ENCODE measurements around the gene RER1. TPM values are rescaled to one million over a fixed set of nuclear protein-coding genes. Genes with fewer than 3 reads are reported as not detected.

RER1 gene
- total and polyA plus RNA-seq, 3 experiments from 2014 or later, result 166 to 222 (median 214) TPM

- Histone ChIP-seq H3K36me3 (ENCODE audit: insufficient read depth, low read length) (no peaks in the 10 kb centered on the region), H3K4me1 (ENCODE audit: insufficient read depth, low read length) (peaks cover 11% of the 10 kb centered on the region), H3K27ac (ENCODE audit: low read depth, low read length) (no peak overlapping the region), H3K9me3 (ENCODE audit: low read length) (no peaks in the 10 kb centered on the region), H3K27me3 (ENCODE audit: insufficient read depth, low read length, poor library complexity, severe bottlenecking) (no peaks in the 10 kb centered on the region), H3K4me3 (ENCODE audit: low read length) (no peak overlapping the region)
- DNase-seq, result peak in 1 of 5 donors; percentile 34
- H3K4me3 Mint-ChIP-seq, result no peak overlapping the region
- ChIA-PET POLR2A (no interaction called here), CTCF (interaction anchor here (1.2 to 8.2 kb wide), 3 partner anchors 62 to 245 kb away, joined by 3 to 114 read pairs (median 4); partner anchors contain the start of gene FAAP20)
- no peak overlapping the region for H3K27ac Mint-ChIP-seq
- H3K4me1 Mint-ChIP-seq, result peaks cover 0 to 3% (median 0%) of the 10 kb centered on the region in 3 donors
- no peaks in the 10 kb centered on the region for H3K27me3 Mint-ChIP-seq
- H3K9me3 Mint-ChIP-seq, result no peaks in the 10 kb centered on the region
- no peaks in the 10 kb centered on the region for H3K36me3 Mint-ChIP-seq
Observed at GRCh38 chr1:2377751-2378440, 13.7 kb upstream of the RER1 start.

GRCh38 chr1:2378441-2378851 lies 13.2 kb upstream of the RER1 start:
- peaks cover 0 to 3% (median 0%) of the 10 kb centered on the region in 3 donors for H3K4me1 Mint-ChIP-seq
- POLR2A ChIA-PET, result no interaction called here
- H3K36me3 ChIP-seq (ENCODE audit: insufficient read depth, low read length), result no peaks in the 10 kb centered on the region

GRCh38 chr1:2378956-2379732 lies 12.5 kb upstream of the RER1 start:
- H3K9me3 ChIP-seq (ENCODE audit: low read length), result no peaks in the 10 kb centered on the region
- H3K27ac Mint-ChIP-seq, result peak overlapping the region in 1 of 8 donors; percentile 23
- CTCF ChIA-PET, result interaction anchor here (8.2 kb wide), 1 partner anchor 184 kb away, joined by 114 read pairs; the partner anchor contains the start of gene FAAP20
- no peak overlapping the region for H3K27ac ChIP-seq (ENCODE audit: low read depth, low read length)
- peaks cover 11% of the 10 kb centered on the region for H3K4me1 ChIP-seq (ENCODE audit: insufficient read depth, low read length)
- H3K27me3 Mint-ChIP-seq, result no peaks in the 10 kb centered on the region
- H3K4me1 Mint-ChIP-seq, result peaks cover 0 to 3% (median 3%) of the 10 kb centered on the region in 3 donors
- H3K36me3 Mint-ChIP-seq, result no peaks in the 10 kb centered on the region
- H3K27me3 ChIP-seq (ENCODE audit: insufficient read depth, low read length, poor library complexity, severe bottlenecking), result no peaks in the 10 kb centered on the region
- DNase-seq, result peak in 1 of 5 donors; percentile 30
- POLR2A ChIA-PET, result no interaction called here
- no peaks in the 10 kb centered on the region for H3K36me3 ChIP-seq (ENCODE audit: insufficient read depth, low read length)
- no peaks in the 10 kb centered on the region for H3K9me3 Mint-ChIP-seq
- H3K4me3 Mint-ChIP-seq, result no peak overlapping the region
- no peak overlapping the region for H3K4me3 ChIP-seq (ENCODE audit: low read length)

More at GRCh38 chr1:2378441-2378851, 13.2 kb upstream of the RER1 start:
- no peaks in the 10 kb centered on the region for H3K9me3 ChIP-seq (ENCODE audit: low read length)
- H3K4me3 ChIP-seq (ENCODE audit: low read length), result no peak overlapping the region
- peaks cover 11% of the 10 kb centered on the region for H3K4me1 ChIP-seq (ENCODE audit: insufficient read depth, low read length)
- H3K27me3 Mint-ChIP-seq, result no peaks in the 10 kb centered on the region
- H3K27ac Mint-ChIP-seq, result no peak overlapping the region
- H3K36me3 Mint-ChIP-seq, result no peaks in the 10 kb centered on the region
- H3K27ac ChIP-seq (ENCODE audit: low read depth, low read length), result no peak overlapping the region
- CTCF ChIA-PET, result interaction anchor here (1.2 to 8.2 kb wide), 2 partner anchors 183 to 245 kb away, joined by 3 to 114 read pairs; partner anchors contain the start of gene FAAP20
- no peaks in the 10 kb centered on the region for H3K9me3 Mint-ChIP-seq
- no peak overlapping the region for H3K4me3 Mint-ChIP-seq
- peak in 1 of 5 donors; percentile 42 for DNase-seq
- H3K27me3 ChIP-seq (ENCODE audit: insufficient read depth, low read length, poor library complexity, severe bottlenecking), result no peaks in the 10 kb centered on the region

- DNase-seq, result peak in 1 of 5 donors; percentile 39
- Mint-ChIP-seq H3K36me3 (no peaks in the 10 kb centered on the region), H3K9me3 (no peaks in the 10 kb centered on the region), H3K27ac (no peak overlapping the region), H3K4me1 (peaks cover 0 to 3% (median 3%) of the 10 kb centered on the region in 3 donors), H3K4me3 (no peak overlapping the region), H3K27me3 (no peaks in the 10 kb centered on the region)
- no peak overlapping the region for H3K4me3 ChIP-seq (ENCODE audit: low read length)
- CTCF ChIA-PET, result interaction anchor here (8.2 kb wide), 1 partner anchor 184 kb away, joined by 114 read pairs; the partner anchor contains the start of gene FAAP20
- POLR2A ChIA-PET, result no interaction called here
- H3K36me3 ChIP-seq (ENCODE audit: insufficient read depth, low read length), result no peaks in the 10 kb centered on the region
- H3K27ac ChIP-seq (ENCODE audit: low read depth, low read length), result no peak overlapping the region
- peaks cover 11% of the 10 kb centered on the region for H3K4me1 ChIP-seq (ENCODE audit: insufficient read depth, low read length)
- no peaks in the 10 kb centered on the region for H3K27me3 ChIP-seq (ENCODE audit: insufficient read depth, low read length, poor library complexity, severe bottlenecking)
- H3K9me3 ChIP-seq (ENCODE audit: low read length), result no peaks in the 10 kb centered on the region
Observed at GRCh38 chr1:2379733-2380404, 11.8 kb upstream of the RER1 start.

- Mint-ChIP-seq H3K27me3 (no peaks in the 10 kb centered on the region), H3K36me3 (no peaks in the 10 kb centered on the region), H3K9me3 (no peaks in the 10 kb centered on the region), H3K4me1 (peaks cover 0 to 3% (median 3%) of the 10 kb centered on the region in 3 donors), H3K27ac (peak overlapping the region in 1 of 8 donors; percentile 51), H3K4me3 (no peak overlapping the region)
- peaks cover 11% of the 10 kb centered on the region for H3K4me1 ChIP-seq (ENCODE audit: insufficient read depth, low read length)
- H3K36me3 ChIP-seq (ENCODE audit: insufficient read depth, low read length), result no peaks in the 10 kb centered on the region
- H3K9me3 ChIP-seq (ENCODE audit: low read length), result no peaks in the 10 kb centered on the region
- peak in 1 of 5 donors; percentile 42 for DNase-seq
- ChIA-PET CTCF (interaction anchor here (0.6 to 8.2 kb wide), 19 partner anchors 10 to 289 kb away, joined by 3 to 114 read pairs (median 5); partner anchors contain the start of genes FAAP20, MORN1 and RER1), POLR2A (interaction anchor here (1.6 kb wide), 1 partner anchor 186 kb away, joined by 11 read pairs; the partner anchor contains the start of gene FAAP20)
- H3K27ac ChIP-seq (ENCODE audit: low read depth, low read length), result no peak overlapping the region
- H3K4me3 ChIP-seq (ENCODE audit: low read length), result no peak overlapping the region
- H3K27me3 ChIP-seq (ENCODE audit: insufficient read depth, low read length, poor library complexity, severe bottlenecking), result no peaks in the 10 kb centered on the region
Observed at GRCh38 chr1:2380816-2381591, 10.6 kb upstream of the RER1 start.

- H3K4me1 ChIP-seq (ENCODE audit: insufficient read depth, low read length), result peaks cover 11% of the 10 kb centered on the region
- H3K4me3 ChIP-seq (ENCODE audit: low read length), result no peak overlapping the region
- no peak overlapping the region for H3K27ac Mint-ChIP-seq
- no peaks in the 10 kb centered on the region for H3K27me3 ChIP-seq (ENCODE audit: insufficient read depth, low read length, poor library complexity, severe bottlenecking)
- no peak overlapping the region for H3K4me3 Mint-ChIP-seq
- peak; percentile 61 to 83 (median 70) for DNase-seq
- H3K9me3 ChIP-seq (ENCODE audit: low read length), result no peaks in the 10 kb centered on the region
- CTCF ChIA-PET, result interaction anchor here (0.6 to 8.2 kb wide), 21 partner anchors 9 to 290 kb away, joined by 3 to 114 read pairs (median 5); partner anchors contain the start of genes FAAP20, MORN1 and RER1
- no peaks in the 10 kb centered on the region for H3K36me3 ChIP-seq (ENCODE audit: insufficient read depth, low read length)
- H3K27ac ChIP-seq (ENCODE audit: low read depth, low read length), result no peak overlapping the region
- POLR2A ChIA-PET, result interaction anchor here (0.5 to 1.6 kb wide), 2 partner anchors 157 to 187 kb away, joined by 3 to 11 read pairs; partner anchors contain the start of gene FAAP20
- H3K9me3 Mint-ChIP-seq, result no peaks in the 10 kb centered on the region
- H3K36me3 Mint-ChIP-seq, result no peaks in the 10 kb centered on the region
- H3K4me1 Mint-ChIP-seq, result peaks cover 0 to 3% (median 3%) of the 10 kb centered on the region in 3 donors
- H3K27me3 Mint-ChIP-seq, result no peaks in the 10 kb centered on the region
Observed at GRCh38 chr1:2381741-2382620, 9.7 kb upstream of the RER1 start.

Data from CD8-positive, alpha-beta memory T cell (primary cell).